NCI-H146 treated with DMSO at 0.1 percent for 48 hours (cell line): ENCODE data around the gene URB2.

ENCODE experiments used
- DNase-seq: peaks from one replicate; lab custom pipeline; 2025; ENCODE audit not compliant: unreplicated experiment; lab: John Stamatoyannopoulos, UW

Gene URB2

DNA sequence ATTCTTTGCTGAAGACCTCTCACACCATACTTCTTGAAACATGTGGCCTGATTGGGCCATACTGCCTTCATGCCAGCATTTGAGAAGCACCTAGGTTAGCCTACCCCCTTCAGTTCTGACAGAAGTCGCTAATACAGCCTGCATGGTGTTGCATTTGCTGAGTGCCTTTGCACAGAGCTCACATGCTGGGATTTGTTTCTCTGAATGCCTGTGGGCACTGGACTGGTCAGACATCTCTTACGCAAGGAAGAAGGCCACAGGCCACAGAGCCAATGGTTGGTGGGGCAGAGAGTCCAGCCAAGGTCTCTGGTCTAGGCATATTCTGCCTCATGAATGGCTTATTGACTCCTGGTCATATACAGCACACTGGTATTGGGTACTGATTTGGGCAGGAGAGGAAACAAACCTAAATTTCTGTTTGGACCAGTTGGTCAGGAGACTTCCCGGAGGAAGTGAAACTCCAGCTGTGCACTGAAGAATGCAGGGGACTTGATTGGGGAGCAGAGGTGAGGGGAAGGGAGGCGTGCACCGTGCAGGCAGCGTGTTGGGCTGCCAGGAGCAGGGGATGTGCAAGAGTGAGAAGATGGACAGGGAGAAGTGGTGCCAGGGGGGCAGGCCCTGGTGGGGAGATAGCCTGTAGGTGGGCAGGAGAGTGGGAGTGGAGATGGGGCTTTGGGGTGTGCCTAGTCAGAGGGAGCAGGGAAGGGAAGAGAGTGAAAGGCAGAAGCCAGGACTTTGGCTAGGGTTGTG lies 18.1 kb downstream of the URB2 start:
- no peak for DNase-seq

DNA sequence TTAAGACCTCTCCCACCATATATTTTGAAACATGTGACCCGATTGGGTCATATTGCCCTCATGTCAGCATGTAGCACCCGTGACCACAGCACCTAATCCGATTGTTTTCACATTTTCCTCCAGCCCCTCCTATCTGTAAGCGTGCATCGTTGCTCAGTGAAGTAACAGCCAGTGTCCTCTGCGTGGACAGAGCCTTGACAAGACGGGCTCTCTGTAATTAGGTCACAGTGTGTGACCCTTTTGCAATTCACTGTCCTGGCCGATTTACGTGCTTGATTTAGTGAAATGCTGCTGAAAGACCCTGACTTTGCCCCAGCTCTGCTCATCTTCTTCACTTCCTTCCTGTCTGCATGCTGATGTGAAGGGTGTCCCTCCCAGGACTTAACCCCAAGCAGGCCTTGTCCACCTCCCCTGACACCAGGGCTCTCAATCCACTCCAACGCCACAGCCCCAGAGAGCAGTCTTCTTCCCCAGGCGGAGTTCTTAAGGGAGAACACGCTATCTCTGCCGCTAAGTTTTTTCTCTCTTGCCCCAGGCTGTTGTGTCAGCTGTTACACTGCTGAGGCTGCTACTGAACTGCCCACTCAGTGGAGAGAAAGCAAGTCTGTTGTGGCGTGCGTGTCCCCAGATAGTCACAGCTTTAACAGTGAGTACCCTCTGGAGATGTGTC lies 19.4 kb downstream of the URB2 start:
- no peak for DNase-seq

DNA sequence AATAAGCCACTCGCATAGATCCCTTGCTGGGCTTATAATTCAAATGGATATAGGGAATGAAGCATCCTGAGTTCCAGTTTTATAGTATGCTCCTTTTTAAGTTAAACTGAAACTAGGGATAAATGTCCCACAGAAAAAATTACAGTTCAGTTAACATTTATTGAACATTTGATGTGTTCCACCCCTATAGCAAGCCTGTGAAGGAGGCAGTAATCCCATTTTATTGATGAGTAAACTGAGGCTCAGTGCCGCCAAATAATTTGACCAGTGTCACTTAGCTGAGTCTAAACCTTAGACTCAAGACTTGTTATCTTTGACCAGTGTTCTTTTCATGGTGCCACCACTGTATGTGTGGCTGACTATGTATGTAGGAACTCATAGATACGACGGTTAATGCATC lies 22.4 kb downstream of the URB2 start:
- no peak for DNase-seq

DNA sequence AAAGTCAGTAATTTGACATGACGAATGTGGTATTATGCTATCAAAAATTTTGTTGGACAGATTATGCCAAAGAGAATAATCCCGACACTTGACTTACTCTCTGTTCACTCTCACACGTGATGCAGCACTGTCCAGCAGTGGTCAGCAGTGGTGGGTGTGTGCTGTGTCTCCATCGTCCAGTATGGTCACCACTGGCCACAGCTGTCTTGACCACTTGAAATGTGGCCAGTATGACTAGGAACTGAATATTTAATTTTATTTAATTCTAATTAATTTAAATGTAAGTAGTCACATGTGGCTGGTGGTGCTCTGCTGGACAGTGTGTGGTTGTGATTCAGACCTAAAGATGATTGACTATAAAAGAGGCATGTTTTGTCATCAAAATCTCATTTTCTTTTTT lies 24.0 kb downstream of the URB2 start:
- DNase-seq = no peak

DNA sequence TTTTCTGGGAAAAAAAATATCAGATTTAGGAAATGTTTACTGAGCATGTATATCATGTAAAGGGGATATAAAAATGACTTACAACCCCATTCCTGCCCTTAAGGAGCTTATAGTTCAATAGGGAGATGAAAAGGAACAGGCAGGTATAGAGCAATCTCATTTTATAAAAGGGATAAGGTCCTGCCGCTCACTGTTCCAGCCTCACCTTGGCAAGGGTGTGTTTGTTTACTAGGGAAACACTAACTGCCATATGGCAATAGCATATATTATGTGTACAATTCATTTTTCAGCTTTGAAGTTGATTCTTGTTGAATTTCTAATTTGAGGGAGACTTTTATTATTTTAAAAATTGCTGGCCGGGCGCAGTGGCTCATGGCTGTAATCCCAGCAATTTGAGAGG lies 25.5 kb downstream of the URB2 start:
- no peak for DNase-seq

DNA sequence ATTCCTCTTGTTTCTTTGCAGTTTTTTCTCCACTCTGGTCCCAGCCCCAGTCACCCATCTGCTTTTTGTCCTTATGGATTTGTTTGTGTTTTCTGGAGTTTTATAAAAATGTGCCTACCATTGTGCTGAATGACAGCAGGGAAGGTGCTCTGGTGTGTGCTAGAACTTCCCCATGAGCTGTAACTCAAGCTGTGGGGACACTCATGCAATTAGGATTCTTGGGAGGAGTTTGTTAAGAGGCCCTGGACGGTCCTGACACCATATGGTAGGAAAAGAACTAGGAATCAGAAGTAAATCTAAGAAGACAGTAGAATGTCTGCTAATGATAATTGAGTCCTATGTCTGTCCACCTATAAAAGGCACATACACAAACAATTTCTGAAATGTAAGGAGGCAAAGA lies 27.4 kb downstream of the URB2 start:
- DNase-seq = no peak

DNA sequence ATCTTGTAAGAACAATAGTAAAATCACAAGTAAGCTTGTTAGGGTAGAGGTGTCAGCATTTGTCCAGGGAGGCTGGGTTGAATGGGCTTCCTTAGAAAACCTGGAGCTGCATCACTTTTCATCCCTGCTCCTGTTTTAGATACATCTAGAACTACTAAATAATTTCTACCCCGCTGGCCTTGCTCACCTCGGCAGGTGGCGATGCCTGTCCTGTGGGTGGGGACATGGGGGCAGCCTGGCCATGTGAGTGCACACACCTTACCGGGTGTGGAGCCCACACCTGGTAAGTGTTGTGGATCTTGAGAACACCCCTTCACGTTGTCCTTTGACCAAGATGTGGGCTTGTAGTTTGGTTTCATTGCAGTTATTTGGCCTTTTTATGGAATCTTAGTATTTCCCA lies 29.7 kb downstream of the URB2 start:
- DNase-seq = no peak

DNA sequence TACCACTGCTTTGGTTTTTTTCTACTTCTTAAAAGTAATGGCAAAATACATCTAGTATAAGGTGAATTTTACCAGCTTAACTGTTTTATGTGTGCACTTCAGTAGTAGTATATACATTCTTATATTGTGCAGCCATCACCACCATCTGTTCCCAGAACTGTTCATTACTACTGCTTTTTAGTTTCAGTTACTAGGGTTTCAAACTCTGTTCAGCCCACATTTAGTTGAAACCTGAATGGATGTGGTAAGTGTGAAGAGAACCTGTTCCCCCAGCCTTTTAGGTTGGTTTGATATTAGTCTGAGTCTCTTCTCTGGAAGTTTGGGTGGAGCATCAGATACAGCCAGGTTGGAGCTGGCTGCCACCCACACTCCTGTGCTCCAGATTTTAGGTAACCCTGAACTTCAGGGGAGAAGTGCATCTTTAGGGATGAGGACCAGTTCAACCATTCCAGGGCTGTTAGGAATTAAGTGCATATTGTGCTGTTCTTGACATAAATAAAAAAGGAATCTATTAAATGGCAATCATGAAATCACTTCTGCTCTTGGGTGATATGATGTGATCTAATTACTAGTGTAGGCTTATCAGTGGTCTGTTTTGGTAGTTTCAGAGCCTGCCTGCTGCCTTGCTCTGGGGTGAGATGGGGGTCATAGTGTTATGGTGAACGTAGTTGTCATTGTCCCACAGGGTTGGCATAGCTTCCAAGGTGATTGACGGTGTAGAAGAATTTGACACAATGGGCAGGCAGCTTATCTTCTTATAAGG lies 32.1 kb downstream of the URB2 start:
- DNase-seq = no peak

DNA sequence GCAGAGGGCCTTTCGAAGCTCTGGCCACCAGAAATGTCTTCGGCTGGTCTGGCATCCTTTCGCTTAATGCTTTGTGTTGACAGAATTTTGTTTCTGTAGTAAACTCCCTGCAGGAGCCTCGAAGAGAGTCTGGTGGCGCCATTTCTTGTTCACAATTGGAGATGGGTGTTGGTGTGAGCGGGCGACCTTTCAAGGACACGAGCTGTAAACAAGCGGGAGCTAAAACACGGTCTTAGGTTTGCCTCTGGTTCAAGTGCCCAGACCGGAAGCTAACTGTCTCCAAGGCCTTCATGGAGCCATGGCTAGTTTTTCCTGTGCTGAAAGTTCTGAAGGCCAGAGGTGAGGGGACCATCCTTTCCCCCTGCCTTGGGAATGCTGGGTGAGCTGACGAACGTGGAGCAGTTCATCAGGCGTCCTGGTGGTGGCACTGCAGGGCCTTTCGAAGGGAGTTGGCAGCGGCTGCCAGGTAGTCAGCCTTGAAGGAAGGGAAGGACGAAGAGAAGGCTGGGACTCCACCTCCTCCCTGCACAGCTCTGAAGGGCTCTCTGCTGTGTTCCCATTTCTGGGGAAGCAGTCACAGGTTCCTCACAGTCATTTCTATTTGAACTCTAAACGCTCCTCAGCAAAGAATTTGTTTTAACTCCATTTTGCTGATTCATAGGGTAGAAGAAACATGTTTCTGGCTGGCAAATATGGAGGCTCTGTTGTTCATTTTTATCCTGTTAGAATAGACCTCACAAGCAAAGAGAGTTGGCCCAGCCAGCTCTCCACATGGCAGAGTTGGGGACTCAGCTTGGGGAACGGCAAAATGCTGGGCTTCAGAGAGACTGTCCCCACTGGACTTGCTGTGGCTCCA lies 35.2 kb downstream of the URB2 start:
- DNase-seq = peak; percentile 34

DNA sequence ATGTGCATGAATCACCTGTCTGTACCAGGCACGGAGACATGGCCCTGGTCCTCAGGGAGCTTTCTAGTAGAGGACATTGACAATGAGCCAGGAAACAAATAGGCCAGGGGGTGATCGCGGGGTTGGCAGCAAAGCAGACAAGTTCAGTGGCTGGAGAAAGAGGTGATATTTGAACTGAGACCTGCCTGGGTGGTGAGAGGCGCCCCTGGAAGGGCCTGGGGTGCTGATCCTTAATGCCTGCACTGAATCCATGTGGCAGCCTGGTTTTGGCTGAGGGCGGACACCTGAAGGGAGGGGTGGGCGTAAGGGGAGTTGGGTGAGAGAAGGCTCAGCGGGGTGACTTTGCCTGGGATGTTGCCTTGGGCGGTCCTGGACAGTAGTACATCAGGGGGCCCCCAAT lies 35.9 kb downstream of the URB2 start:
- DNase-seq = no peak

DNA sequence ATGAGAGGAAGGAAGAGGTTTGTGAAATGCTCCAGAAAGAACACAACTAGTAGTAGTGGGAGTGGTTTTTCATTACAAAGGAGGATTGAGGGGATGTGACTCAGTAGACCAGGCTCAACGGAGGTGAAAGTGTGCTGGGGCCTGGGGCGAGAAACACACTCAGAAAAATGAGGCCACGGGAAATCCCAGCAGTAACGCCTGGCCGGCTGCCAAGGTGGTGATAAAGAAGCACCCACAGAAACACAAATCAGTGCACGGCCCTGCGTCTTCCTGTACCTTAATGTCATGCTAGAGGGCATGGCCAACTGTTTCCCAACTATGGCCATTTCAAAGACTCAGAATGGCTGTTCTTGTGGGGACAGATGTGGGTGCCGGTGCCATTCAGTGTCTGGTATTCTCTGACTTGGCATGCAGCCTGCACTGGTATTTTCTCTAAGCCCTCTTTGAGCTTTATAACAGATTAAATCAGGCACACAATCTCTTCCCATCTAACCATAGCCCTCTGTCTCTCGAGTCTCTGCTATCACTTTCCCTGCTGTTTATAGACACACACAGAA lies 38.2 kb downstream of the URB2 start:
- DNase-seq = no peak

DNA sequence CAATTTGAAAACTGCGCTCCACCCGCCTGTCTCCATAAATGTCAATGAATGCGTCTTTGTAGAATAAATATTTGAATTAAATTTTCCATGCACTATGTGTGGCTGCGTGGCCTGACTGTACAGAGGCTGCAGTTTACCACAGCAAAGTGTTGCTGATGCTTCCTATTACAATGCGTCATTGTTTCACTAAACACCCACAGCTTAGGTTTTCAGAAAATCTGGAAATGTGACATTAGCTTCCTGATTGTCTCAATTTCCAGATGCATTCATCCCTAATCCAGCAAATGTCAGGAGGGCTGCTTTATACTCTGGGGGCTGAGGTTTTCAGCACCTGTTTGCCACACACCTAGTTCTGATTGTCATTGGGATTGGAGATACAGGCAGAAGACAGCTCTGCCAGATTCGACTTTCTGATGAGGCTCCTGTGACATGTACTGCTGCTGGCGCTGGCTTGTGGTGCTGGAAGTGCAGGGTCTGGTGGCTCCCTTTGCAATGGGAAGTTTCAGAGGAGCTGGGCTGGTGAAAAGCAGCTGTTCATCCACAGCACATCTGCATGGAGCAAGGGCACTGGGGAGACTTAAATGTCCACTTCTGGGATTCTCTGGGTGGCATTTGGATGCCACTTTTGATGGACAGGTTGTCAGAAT lies 40.0 kb downstream of the URB2 start:
- DNase-seq = no peak

DNA sequence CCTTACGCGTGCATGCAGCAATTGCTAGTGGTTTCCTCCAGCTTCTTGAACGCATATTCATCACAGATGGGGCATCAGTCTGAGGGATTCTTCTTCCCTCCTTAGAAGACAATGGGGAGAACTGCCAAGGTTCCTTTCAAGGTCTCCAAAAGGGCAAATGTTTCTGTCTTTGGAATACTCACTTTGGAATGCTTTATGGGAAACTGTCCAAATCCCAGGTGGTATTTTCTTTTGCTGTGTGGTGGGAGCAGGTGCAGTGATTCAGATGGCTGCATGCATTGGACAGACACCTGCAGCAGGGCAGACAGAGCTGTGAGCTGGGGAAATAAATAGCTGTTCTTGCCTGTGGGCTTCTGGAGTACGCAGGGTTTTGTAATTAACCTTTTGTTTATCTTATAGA lies 40.5 kb downstream of the URB2 start:
- DNase-seq = peak; percentile 43

DNA sequence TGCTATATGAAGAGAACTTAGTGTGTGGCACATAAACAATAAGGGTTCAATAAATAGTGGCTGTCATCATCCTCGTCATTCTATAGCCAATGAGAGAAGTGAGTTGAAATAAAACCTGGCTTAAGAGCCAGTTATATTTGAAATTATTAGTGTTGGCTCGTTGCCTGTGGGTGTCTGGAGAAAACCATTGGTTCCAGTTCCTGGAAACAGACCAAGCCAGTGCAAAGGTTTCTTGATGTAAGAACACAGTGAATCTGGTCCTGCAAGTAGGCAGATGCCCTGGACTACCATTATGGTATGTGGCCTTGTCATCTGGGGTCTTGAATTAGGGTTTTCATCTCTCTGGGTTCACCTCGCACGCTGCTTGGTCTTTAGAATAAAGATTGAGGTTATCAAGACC lies 43.3 kb downstream of the URB2 start:
- no peak for DNase-seq

DNA sequence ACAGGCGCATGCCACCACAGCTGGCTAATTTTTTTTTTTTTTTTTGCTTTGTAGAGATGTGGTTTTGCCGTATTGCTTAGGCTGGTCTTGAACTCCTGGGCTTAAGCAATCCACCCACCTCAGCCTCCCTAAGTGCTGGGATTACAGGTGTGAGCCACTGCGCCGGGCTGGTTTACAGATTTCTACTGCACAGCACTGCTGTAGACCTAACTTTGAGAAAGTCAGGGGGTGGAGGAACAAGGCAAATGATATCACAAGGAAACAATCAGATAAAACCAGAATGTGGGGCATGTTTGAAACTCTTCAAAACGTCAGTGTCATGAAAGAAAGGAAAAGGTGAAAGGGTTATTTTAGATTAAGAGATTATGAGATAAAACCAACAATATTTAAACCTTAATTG lies 45.3 kb downstream of the URB2 start:
- DNase-seq = no peak

DNA sequence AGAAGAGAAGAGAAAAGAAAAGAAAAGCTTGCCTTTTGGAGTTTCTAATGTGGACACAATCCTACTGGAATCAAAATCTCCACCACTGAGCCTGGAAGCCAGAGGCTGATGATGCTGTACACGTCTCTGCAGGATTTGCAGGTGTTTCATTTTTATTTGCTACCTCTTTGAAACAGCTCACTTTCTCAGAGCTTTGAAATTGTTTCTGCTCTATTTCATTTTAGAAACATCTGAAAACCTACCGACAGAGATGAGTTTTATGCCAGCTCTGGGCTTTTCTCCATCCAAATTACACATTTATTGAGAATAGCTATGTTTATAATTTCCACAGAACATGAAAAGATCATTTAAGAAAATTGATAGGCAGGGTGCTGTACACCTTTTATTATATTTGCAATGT lies 46.2 kb downstream of the URB2 start:
- no peak for DNase-seq

DNA sequence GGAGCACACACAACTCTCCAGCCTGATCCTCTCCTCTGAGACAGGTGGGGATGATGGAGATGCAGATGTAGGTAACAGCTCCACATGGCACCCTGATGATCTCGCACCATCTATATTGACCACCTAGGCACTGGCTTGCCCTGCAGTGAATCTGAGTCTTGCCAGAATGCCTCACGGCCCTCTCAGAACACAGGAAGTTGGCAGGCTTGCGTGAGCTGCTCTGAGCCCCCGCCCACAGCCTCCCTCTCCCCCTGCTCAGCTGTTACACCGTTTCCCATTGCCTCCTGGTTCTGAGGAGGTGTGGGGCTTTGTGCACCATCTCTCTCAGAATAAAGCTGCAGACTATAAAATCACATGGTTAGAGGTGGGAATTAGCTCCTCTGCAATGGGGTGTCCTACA lies 48.0 kb downstream of the URB2 start:
- no peak for DNase-seq

DNA sequence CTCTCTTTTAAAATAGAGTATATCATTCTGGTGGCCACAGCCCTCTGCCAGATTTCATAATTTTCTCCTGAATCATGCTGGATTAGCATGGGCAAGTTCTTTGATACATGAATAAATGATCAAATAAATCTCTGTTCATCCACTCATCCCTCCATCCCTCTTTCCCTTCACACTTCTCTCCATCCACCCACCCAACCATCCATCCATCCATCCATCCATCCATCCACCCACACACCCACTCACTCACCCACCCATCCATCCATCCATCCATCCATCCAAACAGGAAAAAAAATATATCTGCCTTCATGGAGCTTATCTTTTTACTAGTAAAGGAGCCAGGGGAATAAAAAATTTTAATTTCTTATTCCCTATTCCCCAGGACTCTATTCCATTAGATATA lies 49.3 kb downstream of the URB2 start:
- DNase-seq = no peak

DNA sequence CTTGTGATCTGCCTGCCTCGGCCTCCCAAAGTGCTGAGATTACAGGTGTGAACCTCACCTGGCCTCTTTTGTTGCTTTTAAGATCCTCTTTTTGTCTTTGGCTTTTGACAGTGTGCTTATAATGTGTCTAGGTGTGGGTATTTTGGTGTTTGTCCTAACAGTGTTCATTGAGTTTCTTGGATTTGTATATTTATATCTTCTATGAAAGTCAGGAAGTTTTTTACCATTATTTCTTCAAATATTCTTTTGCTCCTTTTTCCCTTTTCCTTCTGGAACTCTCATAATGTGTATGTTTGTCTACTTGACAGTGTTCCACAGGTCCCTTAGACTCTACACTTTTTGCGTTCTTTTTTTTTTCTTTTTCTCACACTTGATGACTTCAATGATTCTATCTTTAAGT lies 59.1 kb downstream of the URB2 start:
- no peak for DNase-seq

DNA sequence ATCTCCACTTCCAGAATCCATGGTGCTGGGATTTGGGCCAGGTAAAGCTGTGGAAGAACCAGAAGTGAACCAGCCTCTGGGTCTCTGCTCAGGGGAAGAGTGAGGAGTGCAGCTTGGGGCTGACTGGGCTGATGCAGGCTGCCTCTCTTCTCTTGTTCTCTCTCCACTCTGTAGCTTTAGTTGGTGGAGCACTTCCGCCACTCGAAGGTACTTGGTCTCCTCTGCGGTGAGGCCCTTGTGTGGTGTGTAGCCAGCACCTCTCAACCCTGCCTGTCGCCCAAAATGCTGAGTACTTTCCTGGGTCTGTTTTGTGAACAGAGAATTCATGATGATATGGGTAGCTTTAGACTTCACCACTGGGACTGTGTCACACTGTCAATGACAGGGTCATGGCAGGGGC lies 63.2 kb downstream of the URB2 start:
- no peak for DNase-seq

DNA sequence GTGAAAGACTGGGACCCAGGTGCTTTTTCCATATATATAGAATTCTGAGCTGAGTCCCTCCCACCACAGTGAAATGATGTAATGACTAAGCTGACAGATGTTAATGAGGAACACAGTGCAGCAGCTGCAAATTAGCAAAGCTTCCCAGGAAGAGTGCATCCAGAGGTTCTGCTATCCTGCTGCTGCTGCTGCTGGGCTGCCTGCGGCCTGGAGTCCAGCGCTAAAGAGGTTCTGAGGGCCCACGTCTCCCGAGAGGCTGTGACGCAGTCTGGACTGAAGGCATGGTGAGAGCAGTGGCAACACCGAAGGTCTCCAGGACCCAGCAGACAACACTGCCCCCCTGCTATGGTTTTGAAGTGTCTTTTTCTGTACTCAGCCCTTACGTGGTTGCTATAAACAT lies 63.9 kb downstream of the URB2 start:
- DNase-seq = no peak
